GM12801 (cell line): Measurements from ENCODE around the gene KLHL30.

Source experiments
- CTCF ChIP-seq: IDR thresholded peaks from one replicate; pipeline ENCODE4 v1.5.1; 2011; ENCODE audit warnings: control low read depth; ENCODE audit not compliant: insufficient read length; ENCODE audit errors: extremely low read depth

KLHL30 gene

GRCh38 chr2:238105506-238106338, 32.7 kb upstream of the KLHL30 start:
- TF ChIP-seq CTCF: no peak

- no peak for TF ChIP-seq CTCF
These were observed 32.1 kb upstream of the KLHL30 start for GRCh38 chr2:238106339-238106697.

- no peak for TF ChIP-seq CTCF
These were observed 31.6 kb upstream of the KLHL30 start for GRCh38 chr2:238106698-238107524.

GRCh38 chr2:238107525-238108422, 30.7 kb upstream of the KLHL30 start:
- no peak for TF ChIP-seq CTCF

- no peak for TF ChIP-seq CTCF
These were observed 29.9 kb upstream of the KLHL30 start for GRCh38 chr2:238108423-238109183.

- no peak for TF ChIP-seq CTCF
These were observed 24.9 kb upstream of the KLHL30 start for GRCh38 chr2:238113611-238114010.
